Neural progenitor cell (in vitro differentiated cells): ENCODE data around the gene METTL17.
"Not testable (repeated sequence)": the region's sequence is repeated elsewhere in the genome, so short reads cannot be mapped to it uniquely, and the experiment has no call there.

Source experiments
- CTCF ChIP-seq: fragments of 200-600 bp; sonication (generic); IDR thresholded peaks from 2 replicates; pipeline ENCODE4 v1.5.1; 2017; ENCODE audit warnings: antibody characterized with exemption, mild to moderate bottlenecking
- EZH2 ChIP-seq: fragments of 200-600 bp; sonication (generic); IDR thresholded peaks from 2 replicates; pipeline ENCODE4 v1.6.1; 2017; ENCODE audit warnings: antibody characterized with exemption, mild to moderate bottlenecking, moderate library complexity

DNA sequence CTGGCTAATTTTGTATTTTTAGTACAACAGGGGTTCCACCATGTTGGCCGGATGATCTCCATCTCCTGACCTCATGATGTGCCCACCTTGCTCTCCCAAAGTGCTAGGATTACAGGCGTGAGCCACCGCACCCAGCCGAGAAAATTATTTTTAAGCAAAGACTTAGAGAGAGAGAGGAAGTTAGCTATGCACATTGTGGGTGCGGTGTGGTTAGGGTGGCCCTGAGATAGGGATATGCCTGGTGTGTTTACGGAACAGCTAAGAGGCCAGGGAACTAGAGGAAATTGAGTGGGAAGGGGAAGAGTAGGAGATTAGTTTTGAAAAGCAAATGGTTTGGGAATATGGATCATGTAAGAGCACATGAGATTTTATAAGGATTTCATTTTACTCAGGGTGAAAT is 44.6 kb upstream of the METTL17 start:
- TF ChIP-seq EZH2, CTCF: not testable (repeated sequence)
